HCT116 (cell line): Measurements from ENCODE around the gene RAB9A.
"Not testable (repeated sequence)": the region's sequence is repeated elsewhere in the genome, so short reads cannot be mapped to it uniquely, and the experiment has no call there.

Source experiments
- CTCF ChIP-seq, 3 experiments: fragments of 200-600 bp in 1 of 3; sonication (generic) in 1 of 3; IDR thresholded peaks in 2 of 3; conservative IDR thresholded peaks in 1 of 3; 2 replicates each; pipeline ENCODE4 v1.5.1; 2012 to 2017; ENCODE audit warnings: low read depth in 2 of 3, low read length in 2 of 3, antibody characterized with exemption in 1 of 3, borderline replicate concordance in 1 of 3, control low read depth in 1 of 3, mild to moderate bottlenecking in 1 of 3, mixed read lengths in 1 of 3, mixed run types in 1 of 3, moderate library complexity in 1 of 3; ENCODE audit not compliant: insufficient read depth in 1 of 3
- EZH2phosphoT487 ChIP-seq: fragments of 200-600 bp; IDR thresholded peaks from 2 replicates; pipeline ENCODE4 v1.6.1; 2018; ENCODE audit warnings: antibody characterized with exemption, borderline replicate concordance
- POLR2A ChIP-seq: IDR thresholded peaks from 2 replicates; pipeline ENCODE4 v1.7.0; 2011; ENCODE audit warnings: borderline replicate concordance; ENCODE audit not compliant: insufficient read depth, insufficient read length; ENCODE audit errors: extremely low read depth

GRCh38 chrX:13669755-13670154, 19.2 kb upstream of the RAB9A start:
- TF ChIP-seq CTCF (IDR thresholded peaks at IDR 0.05 in 2 of 3, conservative IDR thresholded peaks at IDR 0.05 in 1 of 3; ENCODE audit: borderline replicate concordance in 1 of 3, insufficient read depth in 1 of 3, low read depth in 2 of 3, low read length in 2 of 3); POLR2A; EZH2phosphoT487: not testable (repeated sequence)
